SK-N-SH treated with all-trans-retinoic acid at 6 μM for 48 hours (cell line): ENCODE data around the gene PTPRJ.

Experiments used
- BACH2 ChIP-seq: fragments of 250-450 bp; sonication (Bioruptor Pico); IDR thresholded peaks from 2 replicates; pipeline ENCODE4 v1.9.0; 2021; ENCODE audit warnings: mild to moderate bottlenecking, borderline replicate concordance
- POU6F1 ChIP-seq: fragments of 250-450 bp; sonication (Bioruptor Pico); IDR thresholded peaks from 2 replicates; pipeline ENCODE4 v1.8.0; 2021; ENCODE audit warnings: low read depth, mild to moderate bottlenecking, moderate library complexity, borderline replicate concordance
- SNAI2 ChIP-seq: fragments of 250-450 bp; sonication (Bioruptor Pico); IDR thresholded peaks from 2 replicates; pipeline ENCODE4 v1.5.0; 2020; ENCODE audit warnings: mild to moderate bottlenecking, moderate library complexity
- ZC3H10 ChIP-seq: fragments of 250-450 bp; sonication (Bioruptor Pico); IDR thresholded peaks from 2 replicates; pipeline ENCODE4 v1.5.1; 2021; ENCODE audit warnings: mild to moderate bottlenecking, moderate library complexity
- ZFP3 ChIP-seq: fragments of 250-450 bp; sonication (Bioruptor Pico); IDR thresholded peaks from 2 replicates; pipeline ENCODE4 v1.5.0; 2020; ENCODE audit warnings: mild to moderate bottlenecking, moderate library complexity
- ZNF70 ChIP-seq: fragments of 450-650 bp; formaldehyde crosslinking; IDR thresholded peaks from 2 replicates; pipeline ENCODE4 v1.5.0; 2020; ENCODE audit warnings: mild to moderate bottlenecking, moderate library complexity

DNA sequence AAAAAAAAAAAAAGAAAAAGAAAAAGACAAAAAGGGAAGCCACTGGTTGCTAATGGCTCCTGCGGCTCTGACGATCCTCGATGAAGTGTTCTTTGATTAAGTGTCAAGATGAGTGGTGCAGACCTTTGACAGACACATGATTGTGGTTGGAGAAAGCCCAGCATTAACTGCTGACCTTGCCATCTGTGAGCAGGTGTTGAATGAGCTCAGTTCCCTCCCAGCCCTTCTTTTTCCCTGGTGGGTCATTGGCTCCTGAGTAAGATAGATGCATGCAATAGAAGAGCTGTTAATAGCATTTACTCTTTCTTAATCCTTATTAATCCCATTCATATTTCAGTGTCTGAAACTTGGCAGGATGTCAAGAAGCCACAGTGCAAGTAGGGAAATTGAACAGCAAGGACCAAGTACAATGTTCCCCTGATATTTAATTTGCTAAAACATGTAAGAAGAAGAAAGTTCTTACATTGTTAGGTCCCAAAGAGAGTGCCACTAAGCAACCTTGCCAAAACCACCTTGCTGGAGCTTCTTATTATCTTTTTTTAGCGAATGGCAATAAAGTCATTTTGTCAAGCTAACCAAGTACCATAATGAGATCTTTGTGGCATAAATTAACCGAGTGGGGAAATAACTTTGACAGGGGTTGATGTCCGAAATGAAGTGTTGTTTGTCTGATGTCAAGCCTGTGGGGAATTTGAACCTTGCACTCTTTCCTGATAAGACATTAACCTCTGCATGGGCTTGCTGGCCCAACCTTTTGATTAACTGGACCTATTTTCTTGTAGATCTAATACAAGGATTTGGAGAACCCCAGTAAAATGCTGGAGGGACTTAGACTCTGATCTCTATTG lies 113.7 kb downstream of the PTPRJ start:
- no peak for TF ChIP-seq SNAI2 (CRISPR knock-in tag)
- no peak for TF ChIP-seq ZC3H10 (CRISPR knock-in tag)
- TF ChIP-seq ZFP3 (CRISPR knock-in tag): no peak
- no peak for TF ChIP-seq ZNF70
- no peak for TF ChIP-seq POU6F1 (CRISPR knock-in tag)
- TF ChIP-seq BACH2 (CRISPR knock-in tag): no peak
